IMR-90 (cell line): ENCODE data around the gene C1orf105. TPM values are rescaled to one million over a fixed set of nuclear protein-coding genes. Genes with fewer than 3 reads are reported as not detected.

Source experiments
- ATAC-seq: fragments of 200-7000 bp; cut with Tn5 transposase; 2 replicates; pipeline ENCODE4 v1.9.1; 2020; ENCODE audit warnings: low read depth, mild to moderate bottlenecking, moderate library complexity
- BruUV-seq: library from RNA; stranded (reverse); fragments of 400-500 nt; replicated peaks from 2 replicates; lab custom pipeline; 2021; lab: Mats Ljungman, UMichigan
- CTCF ChIA-PET: fragments of 300-600 bp; formaldehyde crosslinking; extraction: SDS; loops from one replicate; lab custom pipeline; 2021; ENCODE audit warnings: antibody characterized with exemption; lab: Yijun Ruan, JAX
- POLR2A ChIA-PET: fragments of 300-600 bp; sonication (Branson Sonifier 250); formaldehyde crosslinking; loops from one replicate; lab custom pipeline; 2022; ENCODE audit warnings: antibody characterized with exemption; ENCODE audit not compliant: unreplicated experiment; lab: Charles Lee
- DNase-seq: peaks from one replicate; pipeline ENCODE4 v3.0.0; 2013
- H2AFZ ChIP-seq: replicated peaks from 2 replicates; pipeline ENCODE3; 2013; ENCODE audit warnings: low read length, mild to moderate bottlenecking; ENCODE audit not compliant: poor library complexity
- H2AK5ac ChIP-seq: 2 replicates; pipeline ENCODE4 v1.6.1; 2013; ENCODE audit warnings: low read depth, low read length, inconsistent platforms
- H2AK9ac ChIP-seq: replicated peaks from 2 replicates; pipeline ENCODE3; 2013; ENCODE audit warnings: mild to moderate bottlenecking, low read depth, low read length, moderate library complexity; ENCODE audit not compliant: poor library complexity
- H2BK120ac ChIP-seq: 2 replicates; pipeline ENCODE4 v1.6.1; 2013; ENCODE audit warnings: low read depth, low read length, inconsistent platforms
- H2BK15ac ChIP-seq: 3 replicates; pipeline ENCODE4 v1.6.1; 2013; ENCODE audit warnings: low read depth, low read length, inconsistent platforms
- H2BK20ac ChIP-seq: 2 replicates; pipeline ENCODE4 v1.6.1; 2013; ENCODE audit warnings: low read depth, mild to moderate bottlenecking, inconsistent platforms, low read length, moderate library complexity
- H2BK5ac ChIP-seq: 2 replicates; pipeline ENCODE4 v1.6.1; 2013; ENCODE audit warnings: mild to moderate bottlenecking, low read depth, low read length, inconsistent platforms; ENCODE audit not compliant: poor library complexity, severe bottlenecking
- H3K14ac ChIP-seq: replicated peaks from 2 replicates; pipeline ENCODE4 v1.6.1; 2013; ENCODE audit warnings: low read depth, low read length, inconsistent platforms
- H3K18ac ChIP-seq: 2 replicates; pipeline ENCODE4 v1.6.1; 2013; ENCODE audit warnings: low read depth, low read length, control low read depth
- H3K23ac ChIP-seq: 2 replicates; pipeline ENCODE4 v1.6.1; 2013; ENCODE audit warnings: low read depth, low read length, inconsistent platforms
- H3K27ac ChIP-seq: 2 replicates; pipeline ENCODE4 v1.5.1; 2013; ENCODE audit warnings: mild to moderate bottlenecking, control low read depth, low read length; ENCODE audit not compliant: insufficient read depth
- H3K27me3 ChIP-seq: 2 replicates; pipeline ENCODE4 v1.6.1; 2013; ENCODE audit warnings: low read length; ENCODE audit not compliant: control insufficient read depth, insufficient read depth
- H3K36me3 ChIP-seq: 2 replicates; pipeline ENCODE4 v1.6.1; 2013; ENCODE audit warnings: low read length, mixed read lengths; ENCODE audit not compliant: control insufficient read depth, insufficient read depth
- H3K4ac ChIP-seq: 2 replicates; pipeline ENCODE4 v1.6.1; 2013; ENCODE audit warnings: low read depth, low read length, inconsistent platforms
- H3K4me1 ChIP-seq: 2 replicates; pipeline ENCODE4 v1.6.1; 2013; ENCODE audit warnings: low read length, mixed read lengths; ENCODE audit not compliant: control insufficient read depth, insufficient read depth
- H3K4me2 ChIP-seq: 2 replicates; pipeline ENCODE4 v1.6.1; 2013; ENCODE audit warnings: low read depth, mild to moderate bottlenecking, control low read depth, low read length, moderate library complexity
- H3K4me3 ChIP-seq: 2 replicates; pipeline ENCODE4 v1.5.1; 2013; ENCODE audit warnings: low read depth, mild to moderate bottlenecking, control low read depth, low read length, moderate library complexity; ENCODE audit not compliant: insufficient read depth
- H3K56ac ChIP-seq: 2 replicates; pipeline ENCODE4 v1.6.1; 2013; ENCODE audit warnings: low read length, inconsistent platforms; ENCODE audit not compliant: insufficient read depth; ENCODE audit errors: extremely low read depth
- H3K79me1 ChIP-seq, 2 experiments: 2 replicates each; pipeline ENCODE4 v1.6.1; 2013; ENCODE audit warnings: low read length in 2 of 2, inconsistent platforms in 1 of 2, low read depth in 1 of 2
- H3K9ac ChIP-seq: 2 replicates; pipeline ENCODE4 v1.6.1; 2013; ENCODE audit warnings: low read depth, low read length, control low read depth
- H3K9me1 ChIP-seq: 2 replicates; pipeline ENCODE4 v1.6.1; 2013; ENCODE audit warnings: low read length, inconsistent platforms; ENCODE audit not compliant: insufficient read depth
- H3K9me3 ChIP-seq: 2 replicates; pipeline ENCODE4 v1.6.1; 2013; ENCODE audit warnings: low read length; ENCODE audit not compliant: control insufficient read depth, insufficient read depth
- H4K20me1 ChIP-seq: 2 replicates; pipeline ENCODE4 v1.6.1; 2013; ENCODE audit warnings: low read length, inconsistent platforms; ENCODE audit not compliant: insufficient read depth
- H4K5ac ChIP-seq: 2 replicates; pipeline ENCODE4 v1.6.1; 2013; ENCODE audit warnings: mild to moderate bottlenecking, low read depth, low read length, control low read depth
- H4K8ac ChIP-seq, 2 experiments: 2 replicates each; pipeline ENCODE4 v1.6.1; 2013; ENCODE audit warnings: low read depth in 2 of 2, low read length in 2 of 2, control low read depth in 1 of 2, inconsistent platforms in 1 of 2
- H4K91ac ChIP-seq: 2 replicates; pipeline ENCODE4 v1.6.1; 2013; ENCODE audit warnings: low read depth, low read length, inconsistent platforms; ENCODE audit not compliant: insufficient read depth
- CEBPB ChIP-seq: IDR thresholded peaks from 2 replicates; pipeline ENCODE4 v1.6.1; 2012; ENCODE audit warnings: low read depth, low read length, improper control_type of control experiment
- MXI1 ChIP-seq: IDR thresholded peaks from 2 replicates; pipeline ENCODE4 v1.6.1; 2012; ENCODE audit warnings: low read depth, mild to moderate bottlenecking, low read length, moderate library complexity, borderline replicate concordance
- NFE2L2 ChIP-seq: fragments of 150-350 bp; IDR thresholded peaks from 2 replicates; pipeline ENCODE4 v1.6.1; 2016; ENCODE audit warnings: low read depth, mild to moderate bottlenecking, low read length
- POLR2A ChIP-seq: IDR thresholded peaks from 2 replicates; pipeline ENCODE4 v1.6.1; 2012; ENCODE audit warnings: mild to moderate bottlenecking, low read depth, low read length
- SMC3 ChIP-seq: fragments of 150-350 bp; IDR thresholded peaks from 2 replicates; pipeline ENCODE4 v1.6.1; 2016; ENCODE audit warnings: low read depth, mild to moderate bottlenecking, antibody characterized with exemption, low read length, moderate library complexity
- WGBS, 2 experiments: methylation state at CpG; one replicate each; pipeline versions ENCODE4 v1.1.5 to v1.1.7; 2013; ENCODE audit warnings: missing lambda C conversion rate in 2 of 2; ENCODE audit not compliant: insufficient read length in 1 of 2; ENCODE audit errors: extremely low coverage in 2 of 2; 5-methylcytosine and 5-hydroxymethylcytosine counted together
- dilution Hi-C: fragments of 300-500 bp; cut with HindIII; formaldehyde crosslinking; loops from one replicate; pipeline ENCODE4 v1.14.3; 2018; ENCODE audit warnings: low sequenced_read_pairs; ENCODE audit not compliant: unreplicated experiment
- in situ Hi-C: fragments of 300-500 bp; cut with MboI; formaldehyde crosslinking; loops from 3 replicates; pipeline ENCODE4 v1.14.3; 2019; ENCODE audit warnings: low sequenced_read_pairs, inconsistent platforms, mixed read lengths
- intact Hi-C: fragments of 100-400 bp; cut with micrococcal nuclease; formaldehyde crosslinking; loops from 2 replicates; pipeline ENCODE4 v1.10.0; 2022
- polyA plus RNA-seq, 3 experiments: library from polyadenylated mRNA; depleted of rRNA; stranded (reverse); fragments of >200 nt; gene quantifications; 2 replicates each; pipeline ENCODE4 v1.2.3, GENCODE V29; 2012; ENCODE audit warnings: low replicate concordance in 1 of 3
- total RNA-seq: library from RNA; depleted of rRNA; stranded (reverse); fragments of >200 nt; gene quantifications from 2 replicates; pipeline ENCODE4 v1.2.3, GENCODE V29; 2012

C1orf105 gene
- total and polyA plus RNA-seq, 2 of the 4 experiments (the other 2 are of a cell fraction), result not detected

DNA sequence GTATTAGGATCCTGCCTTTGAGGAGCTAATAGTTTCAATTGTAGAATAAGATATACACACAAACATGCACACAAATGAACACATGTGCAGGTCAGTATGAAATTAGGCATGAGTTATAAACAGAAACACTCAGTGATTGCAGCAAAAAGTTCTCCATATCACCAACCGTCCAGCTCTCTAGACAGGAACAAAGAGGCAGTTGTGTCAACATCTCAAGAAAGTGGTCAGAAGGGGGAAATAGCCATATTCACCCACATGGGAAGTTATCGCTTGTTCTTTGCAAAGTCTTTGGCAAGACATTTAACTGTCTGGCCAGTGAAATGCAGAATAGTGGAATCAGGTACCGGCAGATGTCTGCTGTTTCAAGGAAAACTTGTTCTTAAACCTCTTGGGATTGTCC lies 52.8 kb downstream of the C1orf105 start:
- no peak overlapping the region for H3K23ac ChIP-seq
- H2BK15ac ChIP-seq, result no peak overlapping the region
- H3K14ac ChIP-seq, result no peak overlapping the region
- no peak overlapping the region for H2AFZ ChIP-seq
- ChIA-PET CTCF (interaction anchor here (0.6 kb wide), 1 partner anchor 23 kb away, joined by 3 read pairs; no protein-coding TSS in a partner anchor), POLR2A (no interaction called here)
- no peak overlapping the region for H3K9ac ChIP-seq
- H4K5ac ChIP-seq, result no peak overlapping the region
- no peaks in the 10 kb centered on the region for H4K20me1 ChIP-seq
- dilution Hi-C loops, result no loop called here
- ATAC-seq (no peak), DNase-seq (no peak)
- no peak overlapping the region for H3K4ac ChIP-seq
- no peaks in the 10 kb centered on the region for H3K9me3 ChIP-seq
- no peak overlapping the region for H2BK20ac ChIP-seq
- no peaks in the 10 kb centered on the region for H3K36me3 ChIP-seq
- H3K4me2 ChIP-seq, result no peak overlapping the region
- no peak overlapping the region for H3K4me3 ChIP-seq
- H3K4me1 ChIP-seq, result peaks cover 2% of the 10 kb centered on the region; the same call in 1 of the 2 replicates
- intact Hi-C loops, result no loop called here
- no peak overlapping the region for H2BK5ac ChIP-seq
- no peak overlapping the region for H3K18ac ChIP-seq
- peaks cover 11% of the 10 kb centered on the region for H3K27me3 ChIP-seq
- H3K56ac ChIP-seq, result no peak overlapping the region
- in situ Hi-C loops, result no loop called here
- H2AK5ac ChIP-seq, result no peak overlapping the region
- no peaks in the 10 kb centered on the region; the same call in 1 of the 2 replicates for H3K9me1 ChIP-seq
- no peak overlapping the region for H2BK120ac ChIP-seq
- TF ChIP-seq POLR2A, result no peak
- no peak for TF ChIP-seq MXI1
- TF ChIP-seq CEBPB, result no peak
- TF ChIP-seq NFE2L2, result no peak
- no peak for TF ChIP-seq SMC3
- no peak overlapping the region for H2AK9ac ChIP-seq
- H3K79me1 ChIP-seq, result no peaks in the 10 kb centered on the region
- no peak overlapping the region for H4K91ac ChIP-seq
- BruUV-seq, result no TSS peak
- WGBS, 2 experiments, result no CpG with 5 or more reads among the region's 3 CpGs
- H4K8ac ChIP-seq, result no peak overlapping the region
- H3K27ac ChIP-seq, result no peak overlapping the region
